CD4-positive, CD25-positive, alpha-beta regulatory T cell (primary cell): ENCODE results near the gene TEAD4. TPM values are rescaled to one million over a fixed set of nuclear protein-coding genes. Genes with fewer than 3 reads are reported as not detected.

Source experiments
- ATAC-seq, 2 donors: fragments of 150-1000 bp; cut with Tn5 transposase; one replicate each; pipeline ENCODE4 v1.10.0; 2021; ENCODE audit warnings: low read depth in 2 of 2, moderate number of reproducible peaks in 2 of 2, moderate library complexity in 1 of 2
- DNase-seq, 3 donors: peaks; one replicate each; pipeline versions ENCODE4 v3.0.0 to v3.0.0-alpha.2; 2012 to 2022; ENCODE audit warnings: mixed read lengths in 1 of 3
- H3K27ac ChIP-seq: one replicate; pipeline ENCODE4 v1.7.0; 2013; ENCODE audit warnings: mild to moderate bottlenecking, low read length; ENCODE audit not compliant: insufficient read depth, poor library complexity, severe bottlenecking
- H3K27me3 ChIP-seq: one replicate; pipeline ENCODE4 v1.7.0; 2013; ENCODE audit warnings: low read length; ENCODE audit not compliant: control insufficient read depth, insufficient read depth
- H3K36me3 ChIP-seq: one replicate; pipeline ENCODE4 v1.7.0; 2013; ENCODE audit warnings: mild to moderate bottlenecking, low read length, moderate library complexity; ENCODE audit not compliant: control insufficient read depth, insufficient read depth
- H3K4me1 ChIP-seq: 2 replicates; pipeline ENCODE4 v1.7.0; 2013; ENCODE audit warnings: mild to moderate bottlenecking, low read length; ENCODE audit not compliant: insufficient read depth, control insufficient read depth, poor library complexity, severe bottlenecking
- H3K4me3 ChIP-seq: one replicate; pipeline ENCODE4 v1.7.0; 2013; ENCODE audit warnings: low read depth, mild to moderate bottlenecking, low read length, moderate library complexity
- H3K9me3 ChIP-seq, 2 experiments: 1 replicate in 1 of 2; 2 replicates in 1 of 2; pipeline ENCODE4 v1.7.0; 2013; ENCODE audit warnings: low read length in 2 of 2, mild to moderate bottlenecking in 1 of 2, moderate library complexity in 1 of 2; ENCODE audit not compliant: control insufficient read depth in 2 of 2
- H3K27ac Mint-ChIP-seq, 3 donors: one replicate each; pipeline ENCODE4 v1.8.0; 2020 to 2022; ENCODE audit warnings: mild to moderate bottlenecking in 3 of 3, mixed read lengths in 3 of 3, moderate library complexity in 2 of 3
- H3K27me3 Mint-ChIP-seq: one replicate; pipeline ENCODE4 v1.8.0; 2022; ENCODE audit warnings: mild to moderate bottlenecking, mixed read lengths
- H3K36me3 Mint-ChIP-seq: one replicate; pipeline ENCODE4 v1.8.0; 2020; ENCODE audit warnings: mixed read lengths
- H3K4me1 Mint-ChIP-seq, 4 donors: one replicate each; pipeline ENCODE4 v1.8.0; 2020 to 2022; ENCODE audit warnings: mixed read lengths in 4 of 4, mild to moderate bottlenecking in 1 of 4
- H3K4me3 Mint-ChIP-seq, 4 donors: one replicate each; pipeline ENCODE4 v1.8.0; 2020 to 2022; ENCODE audit warnings: mild to moderate bottlenecking in 4 of 4, mixed read lengths in 4 of 4, moderate library complexity in 3 of 4
- H3K9me3 Mint-ChIP-seq, 7 donors: one replicate each; pipeline ENCODE4 v1.8.0; 2020 to 2022; ENCODE audit warnings: mixed read lengths in 7 of 7, mild to moderate bottlenecking in 3 of 7, moderate library complexity in 2 of 7
- polyA plus RNA-seq, 4 donors: library from polyadenylated mRNA; unstranded; fragments of 300-500 nt; fragmentation: Illumina TruSeq; gene quantifications; one replicate each; pipeline ENCODE4 v1.2.3, GENCODE V29; 2021
- total RNA-seq: library from RNA; stranded (reverse); gene quantifications from one replicate; pipeline ENCODE4 v1.2.3, GENCODE V29; 2022

The TEAD4 gene
- total and polyA plus RNA-seq, 5 donors from 2014 or later, result not detected

GRCh38 chr12:3022961-3023360 is 63.8 kb downstream of the TEAD4 start:
- Histone ChIP-seq H3K9me3 (no peaks in the 10 kb centered on the region), H3K27ac (no peak overlapping the region), H3K4me3 (no peak overlapping the region), H3K4me1 (no peaks in the 10 kb centered on the region), H3K36me3 (no peaks in the 10 kb centered on the region), H3K27me3 (no peaks in the 10 kb centered on the region)
- Mint-ChIP-seq H3K27me3 (peaks cover 4% of the 10 kb centered on the region), H3K4me1 (no peaks in the 10 kb centered on the region), H3K4me3 (no peak overlapping the region), H3K27ac (peak overlapping the region in 1 of 3 donors; percentile 38), H3K36me3 (no peaks in the 10 kb centered on the region), H3K9me3 (no peaks in the 10 kb centered on the region)
- DNase-seq (no peak), ATAC-seq (no peak)

- no peak for ATAC-seq
- Mint-ChIP-seq H3K36me3 (no peaks in the 10 kb centered on the region), H3K27me3 (peaks cover 4% of the 10 kb centered on the region), H3K4me1 (no peaks in the 10 kb centered on the region), H3K27ac (no peak overlapping the region), H3K4me3 (no peak overlapping the region), H3K9me3 (no peaks in the 10 kb centered on the region)
- Histone ChIP-seq H3K4me3 (no peak overlapping the region), H3K36me3 (no peaks in the 10 kb centered on the region), H3K27ac (no peak overlapping the region), H3K9me3 (no peaks in the 10 kb centered on the region), H3K27me3 (no peaks in the 10 kb centered on the region), H3K4me1 (no peaks in the 10 kb centered on the region)
- DNase-seq, result no peak
Measured at GRCh38 chr12:3028108-3028507, 68.9 kb downstream of the TEAD4 start.

- Mint-ChIP-seq H3K36me3 (no peaks in the 10 kb centered on the region), H3K27me3 (no peaks in the 10 kb centered on the region), H3K27ac (peak overlapping the region in 1 of 3 donors; percentile 64), H3K4me1 (no peaks in the 10 kb centered on the region), H3K9me3 (no peaks in the 10 kb centered on the region), H3K4me3 (no peak overlapping the region)
- H3K4me1 ChIP-seq, result no peaks in the 10 kb centered on the region
- DNase-seq (no peak), ATAC-seq (no peak)
- H3K9me3 ChIP-seq, result no peaks in the 10 kb centered on the region
- H3K27me3 ChIP-seq, result no peaks in the 10 kb centered on the region
- H3K4me3 ChIP-seq, result no peak overlapping the region
- no peak overlapping the region for H3K27ac ChIP-seq
- no peaks in the 10 kb centered on the region for H3K36me3 ChIP-seq
Measured at GRCh38 chr12:3030821-3031429, 71.7 kb downstream of the TEAD4 start.

GRCh38 chr12:3032161-3032560 is 73.0 kb downstream of the TEAD4 start:
- Mint-ChIP-seq H3K9me3 (no peaks in the 10 kb centered on the region), H3K27ac (no peak overlapping the region), H3K4me3 (no peak overlapping the region), H3K4me1 (no peaks in the 10 kb centered on the region), H3K27me3 (no peaks in the 10 kb centered on the region), H3K36me3 (no peaks in the 10 kb centered on the region)
- no peak overlapping the region for H3K27ac ChIP-seq
- no peaks in the 10 kb centered on the region for H3K4me1 ChIP-seq
- H3K27me3 ChIP-seq, result no peaks in the 10 kb centered on the region
- ATAC-seq, result no peak
- no peaks in the 10 kb centered on the region for H3K36me3 ChIP-seq
- DNase-seq, result no peak
- no peak overlapping the region for H3K4me3 ChIP-seq
- H3K9me3 ChIP-seq, result no peaks in the 10 kb centered on the region

GRCh38 chr12:3032770-3033538 is 73.8 kb downstream of the TEAD4 start:
- ATAC-seq (no peak), DNase-seq (no peak)
- Mint-ChIP-seq H3K9me3 (no peaks in the 10 kb centered on the region), H3K4me1 (no peaks in the 10 kb centered on the region), H3K27me3 (no peaks in the 10 kb centered on the region), H3K27ac (no peak overlapping the region), H3K36me3 (no peaks in the 10 kb centered on the region), H3K4me3 (no peak overlapping the region)
- H3K27ac ChIP-seq, result no peak overlapping the region
- H3K9me3 ChIP-seq, result no peaks in the 10 kb centered on the region
- H3K27me3 ChIP-seq, result no peaks in the 10 kb centered on the region
- no peak overlapping the region for H3K4me3 ChIP-seq
- no peaks in the 10 kb centered on the region for H3K36me3 ChIP-seq
- H3K4me1 ChIP-seq, result no peaks in the 10 kb centered on the region

- H3K4me3 ChIP-seq, result no peak overlapping the region
- ATAC-seq (no peak), DNase-seq (no peak)
- Mint-ChIP-seq H3K4me1 (no peaks in the 10 kb centered on the region), H3K4me3 (no peak overlapping the region), H3K36me3 (no peaks in the 10 kb centered on the region), H3K27me3 (no peaks in the 10 kb centered on the region), H3K27ac (no peak overlapping the region), H3K9me3 (no peaks in the 10 kb centered on the region)
- no peak overlapping the region for H3K27ac ChIP-seq
- no peaks in the 10 kb centered on the region for H3K9me3 ChIP-seq
- H3K36me3 ChIP-seq, result no peaks in the 10 kb centered on the region
- H3K27me3 ChIP-seq, result no peaks in the 10 kb centered on the region
- H3K4me1 ChIP-seq, result no peaks in the 10 kb centered on the region
Measured at GRCh38 chr12:3033539-3033867, 74.3 kb downstream of the TEAD4 start.

- Histone ChIP-seq H3K27ac (no peak overlapping the region), H3K4me1 (no peaks in the 10 kb centered on the region), H3K36me3 (no peaks in the 10 kb centered on the region), H3K9me3 (no peaks in the 10 kb centered on the region), H3K4me3 (no peak overlapping the region), H3K27me3 (no peaks in the 10 kb centered on the region)
- no peak overlapping the region for H3K27ac Mint-ChIP-seq
- H3K9me3 Mint-ChIP-seq, result peaks cover 0 to 2% (median 0%) of the 10 kb centered on the region in 7 donors
- no peaks in the 10 kb centered on the region for H3K4me1 Mint-ChIP-seq
- ATAC-seq (peak in 1 of 2 donors; percentile 49), DNase-seq (peak in 2 of 3 donors; percentile 15 to 53)
- H3K4me3 Mint-ChIP-seq, result no peak overlapping the region
- no peaks in the 10 kb centered on the region for H3K36me3 Mint-ChIP-seq
- no peaks in the 10 kb centered on the region for H3K27me3 Mint-ChIP-seq
Measured at GRCh38 chr12:3034067-3034750, 75.0 kb downstream of the TEAD4 start.
